Skeletal muscle satellite cell (primary cell): ENCODE results near the gene MRPS27.

Source experiments
- H3K27me3 ChIP-seq: 2 replicates; pipeline ENCODE4 v1.7.0; 2013; ENCODE audit warnings: low read length; ENCODE audit not compliant: control insufficient read depth, insufficient read depth
- H3K36me3 ChIP-seq: 2 replicates; pipeline ENCODE4 v1.7.0; 2013; ENCODE audit warnings: mild to moderate bottlenecking, control low read depth, low read length; ENCODE audit not compliant: insufficient read depth
- H3K4me1 ChIP-seq: 2 replicates; pipeline ENCODE4 v1.7.0; 2013; ENCODE audit warnings: low read length; ENCODE audit not compliant: control insufficient read depth, insufficient read depth
- H3K4me2 ChIP-seq: 2 replicates; pipeline ENCODE4 v1.7.0; 2013; ENCODE audit warnings: mild to moderate bottlenecking, low read length
- H3K4me3 ChIP-seq: 2 replicates; pipeline ENCODE4 v1.7.0; 2013; ENCODE audit warnings: low read length
- H3K9ac ChIP-seq: 2 replicates; pipeline ENCODE4 v1.7.0; 2013; ENCODE audit warnings: mild to moderate bottlenecking, low read depth, low read length, moderate library complexity
- H3K9me3 ChIP-seq: replicated peaks from 2 replicates; pipeline ENCODE4 v1.7.0; 2013; ENCODE audit warnings: mild to moderate bottlenecking, control low read depth, low read length

MRPS27 gene

GRCh38 chr5:72252574-72253155 lies 67.4 kb downstream of the MRPS27 start:
- peak overlapping the region; percentile 27 for H3K9ac ChIP-seq
- H3K4me3 ChIP-seq, result peak overlapping the region; percentile 26
- no peaks in the 10 kb centered on the region for H3K36me3 ChIP-seq
- peak overlapping the region; percentile 65 for H3K4me2 ChIP-seq
- no peaks in the 10 kb centered on the region for H3K9me3 ChIP-seq
- no peaks in the 10 kb centered on the region for H3K27me3 ChIP-seq
- peaks cover 61% of the 10 kb centered on the region for H3K4me1 ChIP-seq

GRCh38 chr5:72252008-72252407 lies 68.0 kb downstream of the MRPS27 start:
- peak overlapping the region; percentile 27 for H3K9ac ChIP-seq
- no peaks in the 10 kb centered on the region for H3K9me3 ChIP-seq
- H3K4me1 ChIP-seq, result peaks cover 68% of the 10 kb centered on the region
- no peaks in the 10 kb centered on the region for H3K27me3 ChIP-seq
- H3K4me2 ChIP-seq, result peak overlapping the region; percentile 65
- no peak overlapping the region for H3K4me3 ChIP-seq
- no peaks in the 10 kb centered on the region for H3K36me3 ChIP-seq

DNA sequence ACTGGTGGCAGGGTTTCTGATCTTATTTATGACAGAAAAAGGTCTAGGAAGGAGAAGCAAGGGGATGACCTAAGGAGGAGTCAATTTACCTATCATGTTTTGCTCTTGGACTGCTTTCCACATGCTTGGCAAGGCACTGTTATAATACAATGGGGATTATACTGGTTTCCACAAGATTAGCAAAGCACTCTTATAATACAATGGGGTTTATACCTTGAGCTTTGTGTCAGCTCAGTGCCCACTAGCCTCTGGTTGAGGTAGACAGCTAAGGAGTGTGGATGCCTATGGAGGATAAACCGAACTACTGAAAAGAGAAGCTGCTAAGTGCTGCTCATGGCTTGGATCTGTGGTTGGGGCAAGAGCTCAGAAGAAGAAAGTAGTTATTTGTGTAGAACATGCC lies 68.7 kb downstream of the MRPS27 start:
- Histone ChIP-seq H3K27me3 (no peaks in the 10 kb centered on the region), H3K36me3 (no peaks in the 10 kb centered on the region), H3K4me2 (no peak overlapping the region), H3K4me1 (peaks cover 68% of the 10 kb centered on the region), H3K4me3 (no peak overlapping the region), H3K9me3 (no peaks in the 10 kb centered on the region), H3K9ac (no peak overlapping the region)

DNA sequence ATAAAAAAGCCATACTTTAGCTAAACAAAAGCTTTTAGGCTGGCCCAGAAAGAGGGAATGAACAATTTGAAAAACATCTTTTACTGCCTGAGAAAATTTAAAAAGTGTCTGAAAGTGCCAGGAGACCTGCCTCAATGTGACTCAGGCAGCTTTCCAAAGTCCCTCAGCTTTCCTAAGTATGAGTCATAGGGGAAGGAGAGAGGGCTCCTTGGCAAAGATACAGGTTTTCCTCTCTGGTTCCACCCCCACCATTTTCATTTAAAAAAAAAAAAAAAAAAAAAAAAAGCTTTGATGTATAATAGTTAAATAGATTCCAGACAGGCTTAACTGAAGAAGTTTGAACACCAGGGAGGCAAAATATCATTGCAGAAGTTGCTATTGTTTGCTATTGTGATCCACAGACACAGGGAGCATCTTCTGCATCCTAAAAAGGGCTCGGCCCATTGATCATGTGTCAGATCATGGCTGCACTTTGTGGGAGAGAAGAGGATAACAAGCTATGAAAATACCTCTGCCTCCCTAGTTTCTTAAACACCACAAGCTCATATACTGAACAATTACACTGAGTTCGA lies 71.5 kb downstream of the MRPS27 start:
- peak overlapping the region; percentile 62 for H3K9ac ChIP-seq
- no peak overlapping the region for H3K4me3 ChIP-seq
- no peaks in the 10 kb centered on the region for H3K9me3 ChIP-seq
- no peaks in the 10 kb centered on the region for H3K27me3 ChIP-seq
- peak overlapping the region; percentile 69 for H3K4me2 ChIP-seq
- H3K4me1 ChIP-seq, result peaks cover 76% of the 10 kb centered on the region
- H3K36me3 ChIP-seq, result no peaks in the 10 kb centered on the region

DNA sequence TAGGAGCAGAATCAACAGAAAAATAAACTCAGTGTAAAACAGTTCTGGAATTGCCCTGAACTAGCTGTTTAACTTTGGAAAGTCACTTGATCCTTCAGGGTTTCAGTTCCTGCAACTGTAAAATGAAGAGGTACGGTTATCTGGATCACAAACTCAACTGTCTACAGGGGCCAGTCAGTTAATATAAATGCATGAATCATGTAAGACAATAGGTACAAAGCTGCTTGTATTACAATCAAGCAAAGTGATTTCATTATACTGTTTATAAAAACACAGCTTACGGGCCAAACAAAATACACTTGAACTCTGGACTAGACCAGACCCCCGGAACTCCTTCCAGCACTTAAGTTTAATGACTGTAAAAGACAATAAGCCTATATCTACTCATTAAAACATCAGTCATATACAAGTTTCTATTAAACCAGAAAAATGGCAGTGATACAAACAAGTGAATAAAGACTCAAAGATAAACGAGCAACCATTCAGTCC lies 73.0 kb downstream of the MRPS27 start:
- Histone ChIP-seq H3K4me3 (peak overlapping the region; percentile 24), H3K4me1 (peaks cover 61% of the 10 kb centered on the region), H3K27me3 (no peaks in the 10 kb centered on the region)

GRCh38 chr5:72245951-72246532 lies 74.0 kb downstream of the MRPS27 start:
- H3K4me1 ChIP-seq, result peaks cover 52% of the 10 kb centered on the region
- H3K4me2 ChIP-seq, result peak overlapping the region; percentile 69

More for the DNA sequence above, 73.0 kb downstream of the MRPS27 start:
- Histone ChIP-seq H3K4me2 (peak overlapping the region; percentile 69), H3K36me3 (no peaks in the 10 kb centered on the region), H3K9ac (peak overlapping the region; percentile 62), H3K9me3 (no peaks in the 10 kb centered on the region)

GRCh38 chr5:72245546-72245945 lies 74.5 kb downstream of the MRPS27 start:
- Histone ChIP-seq H3K4me2 (no peak overlapping the region), H3K27me3 (no peaks in the 10 kb centered on the region), H3K4me3 (no peak overlapping the region), H3K36me3 (no peaks in the 10 kb centered on the region), H3K9me3 (no peaks in the 10 kb centered on the region), H3K4me1 (peaks cover 48% of the 10 kb centered on the region), H3K9ac (no peak overlapping the region)

More at GRCh38 chr5:72245951-72246532, 74.0 kb downstream of the MRPS27 start:
- Histone ChIP-seq H3K9ac (peak overlapping the region; percentile 62), H3K27me3 (no peaks in the 10 kb centered on the region), H3K4me3 (no peak overlapping the region), H3K36me3 (no peaks in the 10 kb centered on the region), H3K9me3 (no peaks in the 10 kb centered on the region)

GRCh38 chr5:72244862-72245371 lies 75.1 kb downstream of the MRPS27 start:
- Histone ChIP-seq H3K4me1 (peaks cover 48% of the 10 kb centered on the region), H3K9ac (no peak overlapping the region), H3K4me3 (no peak overlapping the region), H3K27me3 (no peaks in the 10 kb centered on the region), H3K4me2 (no peak overlapping the region), H3K9me3 (no peaks in the 10 kb centered on the region), H3K36me3 (no peaks in the 10 kb centered on the region)

DNA sequence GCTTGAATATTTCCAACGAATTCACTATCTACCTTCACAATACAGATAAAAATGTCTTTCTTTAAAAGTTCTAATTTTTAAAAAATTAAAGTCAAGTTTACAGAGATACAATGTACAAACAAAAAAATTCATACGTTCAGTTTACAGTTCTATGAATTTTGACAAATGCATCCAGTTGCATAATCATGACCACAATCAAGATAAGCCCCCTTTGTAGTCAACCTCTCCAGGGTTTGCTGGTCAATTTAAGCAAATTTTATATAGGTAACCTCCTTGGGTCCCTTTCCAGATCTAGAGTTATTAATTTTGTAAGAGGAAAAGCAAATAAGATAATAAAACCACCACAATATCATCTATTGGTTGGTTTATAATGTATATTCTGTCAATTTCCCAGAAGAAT lies 76.3 kb downstream of the MRPS27 start:
- no peak overlapping the region for H3K4me2 ChIP-seq
- no peaks in the 10 kb centered on the region for H3K9me3 ChIP-seq
- no peaks in the 10 kb centered on the region for H3K27me3 ChIP-seq
- H3K36me3 ChIP-seq, result no peaks in the 10 kb centered on the region
- no peak overlapping the region for H3K4me3 ChIP-seq
- H3K4me1 ChIP-seq, result peaks cover 43% of the 10 kb centered on the region
- H3K9ac ChIP-seq, result no peak overlapping the region

- Histone ChIP-seq H3K4me2 (no peak overlapping the region), H3K36me3 (no peaks in the 10 kb centered on the region), H3K9me3 (no peaks in the 10 kb centered on the region), H3K4me3 (no peak overlapping the region), H3K27me3 (no peaks in the 10 kb centered on the region), H3K9ac (no peak overlapping the region), H3K4me1 (peaks cover 40% of the 10 kb centered on the region)
Observed at GRCh38 chr5:72242796-72243475, 77.1 kb downstream of the MRPS27 start.

DNA sequence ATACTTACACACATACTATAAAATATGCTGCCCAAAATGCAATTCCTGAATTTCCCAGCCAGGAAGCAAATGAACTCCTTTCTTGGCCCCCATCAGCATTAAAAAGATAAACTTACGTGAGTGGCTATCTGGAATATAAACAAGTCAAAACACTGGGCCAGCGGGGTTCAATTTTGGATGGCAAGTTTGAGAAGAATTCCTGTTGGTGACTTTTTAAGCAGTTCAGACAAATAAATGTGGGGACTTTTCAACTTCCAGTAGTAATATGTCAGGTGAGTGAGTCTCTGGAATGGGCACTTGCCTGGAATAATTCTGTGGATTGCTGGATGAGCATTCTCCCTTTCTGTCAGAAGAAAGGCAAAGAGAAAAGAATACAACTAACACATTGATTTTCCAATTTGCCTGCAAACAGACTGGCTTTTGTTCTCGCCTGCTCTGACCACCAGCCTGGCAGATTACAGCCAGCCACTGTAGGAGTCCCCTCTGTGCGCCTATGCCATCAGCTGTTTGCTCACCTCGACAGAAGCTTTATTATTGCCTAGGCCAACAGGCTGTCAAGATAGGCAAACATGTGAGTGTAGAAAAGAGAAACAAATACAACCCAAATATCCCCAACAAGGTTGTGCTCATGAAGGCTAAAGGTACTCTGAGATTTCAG lies 78.6 kb downstream of the MRPS27 start:
- Histone ChIP-seq H3K27me3 (no peaks in the 10 kb centered on the region), H3K36me3 (peaks cover 3% of the 10 kb centered on the region), H3K4me3 (no peak overlapping the region), H3K9ac (no peak overlapping the region), H3K9me3 (no peaks in the 10 kb centered on the region), H3K4me2 (no peak overlapping the region), H3K4me1 (peaks cover 26% of the 10 kb centered on the region)
